OCI-LY7 (cell line): ENCODE measurements around the gene KCNIP4. TPM values are rescaled to one million over a fixed set of nuclear protein-coding genes. Genes with fewer than 3 reads are reported as not detected.

ENCODE experiments used
- BruUV-seq: library from RNA; stranded (reverse); fragments of 400-500 nt; replicated peaks from 2 replicates; lab custom pipeline; 2021; lab: Mats Ljungman, UMichigan
- CTCF ChIA-PET: fragments of 300-600 bp; sonication (Branson Sonifier 250); formaldehyde crosslinking; loops from one replicate; lab custom pipeline; 2022; ENCODE audit warnings: antibody characterized with exemption; ENCODE audit not compliant: unreplicated experiment; lab: Charles Lee
- POLR2A ChIA-PET: fragments of 300-600 bp; sonication (Branson Sonifier 250); formaldehyde crosslinking; loops from one replicate; lab custom pipeline; 2022; ENCODE audit warnings: antibody characterized with exemption; lab: Charles Lee
- DNase-seq: peaks from one replicate; pipeline ENCODE4 v3.0.0-alpha.2; 2015; ENCODE audit warnings: low spot score
- H2AFZ ChIP-seq: fragments of 200-600 bp; sonication (generic), shearing (Covaris generic); 2 replicates; pipeline ENCODE4 v1.6.1; 2014; ENCODE audit warnings: mild to moderate bottlenecking, antibody characterized with exemption, low read length, moderate library complexity
- H3K27ac ChIP-seq: fragments of 200-600 bp; sonication (generic); 2 replicates; pipeline ENCODE4 v1.5.1; 2014; ENCODE audit warnings: mixed run types, low read depth, mild to moderate bottlenecking, moderate library complexity, low read length, inconsistent platforms; ENCODE audit not compliant: poor library complexity, severe bottlenecking
- H3K36me3 ChIP-seq: fragments of 200-600 bp; sonication (generic); 2 replicates; pipeline ENCODE4 v1.6.1; 2014; ENCODE audit warnings: mild to moderate bottlenecking, antibody characterized with exemption, low read length, moderate library complexity, mixed read lengths; ENCODE audit not compliant: insufficient read depth
- H3K4me1 ChIP-seq: fragments of 200-600 bp; sonication (generic); 2 replicates; pipeline ENCODE4 v1.5.1; 2014; ENCODE audit warnings: mild to moderate bottlenecking, low read length; ENCODE audit not compliant: insufficient read depth, poor library complexity, severe bottlenecking
- H3K4me2 ChIP-seq: fragments of 200-600 bp; sonication (generic); 2 replicates; pipeline ENCODE4 v1.6.1; 2014; ENCODE audit warnings: mild to moderate bottlenecking, low read length
- H3K4me3 ChIP-seq: fragments of 200-600 bp; sonication (generic); 2 replicates; pipeline ENCODE4 v1.5.1; 2014; ENCODE audit warnings: mild to moderate bottlenecking, low read depth, low read length; ENCODE audit not compliant: poor library complexity, severe bottlenecking
- H3K79me2 ChIP-seq: fragments of 200-600 bp; sonication (generic); 2 replicates; pipeline ENCODE4 v1.6.1; 2016; ENCODE audit warnings: low read depth, mild to moderate bottlenecking, low read length, moderate library complexity, mixed read lengths; ENCODE audit not compliant: insufficient read depth
- H3K9me2 ChIP-seq: fragments of 200-600 bp; sonication (generic); 2 replicates; pipeline ENCODE4 v1.6.1; 2016; ENCODE audit warnings: mild to moderate bottlenecking, low read length, mixed read lengths; ENCODE audit not compliant: insufficient read depth
- H3K9me3 ChIP-seq: fragments of 200-600 bp; sonication (generic); 2 replicates; pipeline ENCODE4 v1.6.1; 2014; ENCODE audit warnings: mild to moderate bottlenecking, mixed run types, low read length, mixed read lengths
- H4K20me1 ChIP-seq: fragments of 200-600 bp; sonication (generic); 2 replicates; pipeline ENCODE4 v1.6.1; 2014; ENCODE audit warnings: mild to moderate bottlenecking, antibody characterized with exemption, low read length, moderate library complexity, mixed read lengths; ENCODE audit not compliant: insufficient read depth
- EZH2phosphoT487 ChIP-seq: fragments of 200-600 bp; sonication (generic); IDR thresholded peaks from 2 replicates; pipeline ENCODE4 v1.6.1; 2018; ENCODE audit warnings: low read depth, borderline replicate concordance, mild to moderate bottlenecking, mixed run types, antibody characterized with exemption, low read length, moderate library complexity, mixed read lengths
- intact Hi-C: fragments of 100-400 bp; cut with micrococcal nuclease; formaldehyde crosslinking; loops from one replicate; pipeline ENCODE4 v1.10.0; 2022; ENCODE audit not compliant: unreplicated experiment
- total RNA-seq, 2 experiments: library from RNA; depleted of rRNA in 1 of 2; stranded (reverse); fragments of >200 nt in 1 of 2; shearing (Covaris generic) in 1 of 2; gene quantifications; 2 replicates each; pipeline ENCODE4 v1.2.3, GENCODE V29; 2014 to 2022
- TF ChIP-seq, protein P1 (sequence below): fragments of 200-600 bp; sonication (generic); conservative IDR thresholded peaks from 2 replicates; pipeline ENCODE4 v1.5.1; 2014; ENCODE audit warnings: mild to moderate bottlenecking, antibody characterized with exemption, low read length, moderate library complexity, mixed read lengths

Gene KCNIP4
- total RNA-seq, 2 experiments from 2014 or later: not detected

DNA sequence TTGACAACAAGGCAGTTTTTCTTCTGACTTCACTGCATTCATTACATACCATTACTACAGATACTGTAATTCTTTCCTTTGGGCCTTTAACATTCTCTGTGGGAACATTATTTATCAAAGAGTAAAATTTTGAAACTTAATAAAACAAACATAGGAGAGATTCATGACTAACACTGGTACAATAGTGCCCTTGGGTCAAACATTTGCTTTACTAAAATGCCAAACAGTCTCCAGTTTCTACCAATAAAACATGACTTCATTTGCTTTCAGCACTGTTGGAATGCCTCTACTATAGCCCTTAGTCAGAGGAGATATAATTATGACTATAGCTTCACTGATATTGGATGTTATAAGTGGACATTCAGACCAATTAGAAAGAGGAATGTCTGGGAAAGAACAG, 766.9 kb downstream of the KCNIP4 start:
- no TSS peak for BruUV-seq

DNA sequence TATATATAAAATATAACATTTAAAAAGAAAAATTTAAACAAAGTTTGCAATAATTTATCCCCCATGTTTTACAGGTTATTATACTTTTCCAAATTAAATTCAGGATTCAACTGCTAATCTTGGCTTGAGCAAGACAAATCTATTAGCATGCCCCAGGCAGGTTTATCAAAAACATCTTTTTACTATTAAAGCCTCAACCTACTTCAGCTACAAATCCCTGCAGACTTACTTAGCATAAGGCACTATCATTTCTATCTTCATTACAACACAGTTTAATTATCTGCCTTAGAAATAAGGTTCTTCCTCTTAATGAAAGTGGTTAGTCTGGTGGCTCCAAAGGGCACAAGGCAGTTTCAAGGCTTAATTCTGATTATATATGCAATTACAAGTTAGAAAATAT, 770.7 kb downstream of the KCNIP4 start:
- intact Hi-C loops: no loop called here

More for the DNA sequence above, 766.9 kb downstream of the KCNIP4 start:
- intact Hi-C loops: no loop called here
- Histone ChIP-seq H3K9me3 (no peaks in the 10 kb centered on the region), H3K36me3 (no peaks in the 10 kb centered on the region), H3K4me2 (no peak overlapping the region), H4K20me1 (no peaks in the 10 kb centered on the region), H3K4me3 (no peak overlapping the region), H3K79me2 (no peaks in the 10 kb centered on the region), H3K27ac (no peak overlapping the region), H2AFZ (no peak overlapping the region), H3K9me2 (no peaks in the 10 kb centered on the region), H3K4me1 (no peaks in the 10 kb centered on the region)
- CTCF ChIA-PET: no interaction called here
- no peak for TF ChIP-seq EZH2phosphoT487
- TF ChIP-seq, protein P1, sequence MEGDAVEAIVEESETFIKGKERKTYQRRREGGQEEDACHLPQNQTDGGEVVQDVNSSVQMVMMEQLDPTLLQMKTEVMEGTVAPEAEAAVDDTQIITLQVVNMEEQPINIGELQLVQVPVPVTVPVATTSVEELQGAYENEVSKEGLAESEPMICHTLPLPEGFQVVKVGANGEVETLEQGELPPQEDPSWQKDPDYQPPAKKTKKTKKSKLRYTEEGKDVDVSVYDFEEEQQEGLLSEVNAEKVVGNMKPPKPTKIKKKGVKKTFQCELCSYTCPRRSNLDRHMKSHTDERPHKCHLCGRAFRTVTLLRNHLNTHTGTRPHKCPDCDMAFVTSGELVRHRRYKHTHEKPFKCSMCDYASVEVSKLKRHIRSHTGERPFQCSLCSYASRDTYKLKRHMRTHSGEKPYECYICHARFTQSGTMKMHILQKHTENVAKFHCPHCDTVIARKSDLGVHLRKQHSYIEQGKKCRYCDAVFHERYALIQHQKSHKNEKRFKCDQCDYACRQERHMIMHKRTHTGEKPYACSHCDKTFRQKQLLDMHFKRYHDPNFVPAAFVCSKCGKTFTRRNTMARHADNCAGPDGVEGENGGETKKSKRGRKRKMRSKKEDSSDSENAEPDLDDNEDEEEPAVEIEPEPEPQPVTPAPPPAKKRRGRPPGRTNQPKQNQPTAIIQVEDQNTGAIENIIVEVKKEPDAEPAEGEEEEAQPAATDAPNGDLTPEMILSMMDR: no peak
- no peak for DNase-seq
- POLR2A ChIA-PET: interaction anchor here (0.6 to 0.8 kb wide), 2 partner anchors 14 to 383 kb away, joined by 3 read pairs; no protein-coding TSS in a partner anchor

DNA sequence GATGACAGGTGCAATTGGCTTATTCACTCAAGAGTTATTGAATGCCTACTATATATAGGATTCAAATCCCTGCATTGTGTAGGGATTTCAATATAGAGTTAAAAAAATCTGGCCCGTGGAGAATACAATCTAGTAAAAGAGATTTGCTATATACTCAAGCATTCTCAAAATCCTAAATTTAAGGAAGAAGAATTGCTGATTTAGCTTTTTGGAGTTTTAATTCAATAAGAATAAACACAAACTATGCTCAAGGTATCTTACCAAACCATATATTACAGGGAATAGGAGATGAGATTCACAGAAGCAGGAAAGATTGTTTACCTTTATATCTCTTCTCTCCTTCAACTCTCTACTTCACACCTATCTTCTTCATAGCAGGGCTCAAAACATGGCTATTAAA, 771.5 kb downstream of the KCNIP4 start:
- Histone ChIP-seq H3K4me2 (no peak overlapping the region), H3K4me1 (no peaks in the 10 kb centered on the region), H3K4me3 (no peak overlapping the region), H4K20me1 (no peaks in the 10 kb centered on the region), H3K27ac (no peak overlapping the region), H3K9me2 (no peaks in the 10 kb centered on the region), H3K79me2 (no peaks in the 10 kb centered on the region), H2AFZ (no peak overlapping the region), H3K36me3 (no peaks in the 10 kb centered on the region), H3K9me3 (no peaks in the 10 kb centered on the region)
- ChIA-PET POLR2A (no interaction called here), CTCF (no interaction called here)
- no peak for DNase-seq
- TF ChIP-seq, protein P1: no peak
- no peak for TF ChIP-seq EZH2phosphoT487
- BruUV-seq: no TSS peak
- intact Hi-C loops: no loop called here

More for the DNA sequence above, 770.7 kb downstream of the KCNIP4 start:
- TF ChIP-seq, protein P1: no peak
- TF ChIP-seq EZH2phosphoT487: no peak
- H3K4me2 ChIP-seq: no peak overlapping the region
- POLR2A ChIA-PET: no interaction called here
- H3K79me2 ChIP-seq: no peaks in the 10 kb centered on the region
- H2AFZ ChIP-seq: no peak overlapping the region
- no TSS peak for BruUV-seq
- no peaks in the 10 kb centered on the region for H3K4me1 ChIP-seq
- no peaks in the 10 kb centered on the region for H3K36me3 ChIP-seq
- CTCF ChIA-PET: no interaction called here
- DNase-seq: no peak
- H4K20me1 ChIP-seq: no peaks in the 10 kb centered on the region
- H3K9me2 ChIP-seq: no peaks in the 10 kb centered on the region
- H3K27ac ChIP-seq: no peak overlapping the region
- H3K4me3 ChIP-seq: no peak overlapping the region
- H3K9me3 ChIP-seq: no peaks in the 10 kb centered on the region
